GOT3 (cell line): ENCODE data around the gene ERN1.

ENCODE experiments used
- DNase-seq: peaks from one replicate; lab custom pipeline; 2025; ENCODE audit warnings: mixed read lengths; lab: John Stamatoyannopoulos, UW

The ERN1 gene

GRCh38 chr17:64157669-64158180, 27.8 kb upstream of the ERN1 start:
- DNase-seq, result no peak

DNA sequence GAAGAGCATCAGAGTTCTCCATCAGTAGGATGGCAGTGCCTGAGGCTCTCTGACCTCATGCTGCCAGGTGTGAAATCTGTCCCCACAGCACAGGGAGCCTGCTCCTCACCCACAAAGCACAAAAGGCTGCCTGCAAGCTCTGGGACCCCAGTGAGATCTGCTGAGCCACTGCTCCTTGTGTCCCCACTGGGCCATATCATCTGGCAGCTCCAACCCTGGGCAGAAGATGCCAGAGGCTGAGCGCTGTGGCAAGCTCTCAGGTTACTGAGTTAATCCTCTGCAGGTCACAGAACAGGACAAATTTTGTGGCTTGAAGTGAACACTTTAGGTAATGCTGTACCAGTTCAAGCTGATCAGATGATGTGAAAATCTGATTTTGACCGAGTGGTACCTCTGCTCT, 26.7 kb upstream of the ERN1 start:
- no peak for DNase-seq

DNA sequence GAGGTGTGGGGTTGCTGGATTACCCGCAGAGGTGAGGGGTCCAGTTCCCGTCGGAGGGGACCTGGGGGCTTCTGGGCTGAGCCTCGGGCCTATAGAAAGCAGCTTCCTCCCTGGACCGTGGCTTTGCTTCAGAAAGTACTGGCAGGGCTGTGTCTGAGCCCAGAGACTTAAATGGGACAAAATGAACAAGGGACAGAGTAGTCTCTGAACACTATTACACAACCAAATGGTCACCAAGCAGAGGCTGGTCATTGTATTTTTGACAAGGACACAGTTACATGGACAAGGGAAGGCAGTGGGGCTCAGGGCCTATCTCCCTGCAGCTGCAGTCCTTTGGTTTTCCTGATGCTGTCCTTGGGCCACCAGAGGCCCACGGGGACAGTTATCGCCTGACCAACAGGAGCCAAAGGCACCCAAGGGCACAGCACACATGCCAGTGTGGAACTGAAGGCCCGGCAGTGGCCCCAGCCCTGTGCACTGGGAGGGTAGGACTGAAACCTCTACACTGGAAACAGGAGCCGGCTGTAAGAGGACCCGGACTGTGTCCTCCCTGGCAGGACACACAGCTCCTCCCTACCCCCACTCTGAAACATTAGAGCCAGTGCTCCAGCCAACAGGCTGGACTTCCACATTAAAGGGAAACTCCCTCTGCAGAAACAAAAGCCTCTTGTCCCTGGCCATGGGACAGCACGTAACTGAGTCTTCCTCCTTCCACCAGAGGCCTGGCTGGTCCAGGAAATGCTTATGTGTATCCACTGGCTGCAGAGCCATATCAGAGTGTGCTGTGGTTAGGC, 26.0 kb upstream of the ERN1 start:
- DNase-seq, result no peak

GRCh38 chr17:64155129-64155528, 25.2 kb upstream of the ERN1 start:
- no peak for DNase-seq

- no peak for DNase-seq
Measured at GRCh38 chr17:64154717-64155116, 24.8 kb upstream of the ERN1 start.

DNA sequence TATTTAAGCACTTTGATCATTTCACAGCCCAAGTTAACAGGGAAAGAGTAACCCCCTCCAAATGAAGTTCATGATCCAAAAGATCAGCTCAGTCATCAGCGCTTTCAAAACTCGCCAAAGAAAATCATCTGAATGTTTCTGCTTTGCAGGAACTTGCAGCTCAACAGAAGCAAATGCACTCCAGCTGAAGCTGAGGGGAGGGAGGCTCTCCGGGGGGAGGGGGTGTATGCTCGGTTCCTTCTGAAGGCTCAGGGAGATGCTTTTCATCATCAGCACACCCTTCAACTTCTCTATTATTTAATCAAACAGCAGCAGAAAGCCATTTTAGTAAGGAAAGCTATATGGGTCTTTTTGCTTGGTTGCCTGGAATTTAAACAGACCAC, 24.4 kb upstream of the ERN1 start:
- DNase-seq, result no peak

DNA sequence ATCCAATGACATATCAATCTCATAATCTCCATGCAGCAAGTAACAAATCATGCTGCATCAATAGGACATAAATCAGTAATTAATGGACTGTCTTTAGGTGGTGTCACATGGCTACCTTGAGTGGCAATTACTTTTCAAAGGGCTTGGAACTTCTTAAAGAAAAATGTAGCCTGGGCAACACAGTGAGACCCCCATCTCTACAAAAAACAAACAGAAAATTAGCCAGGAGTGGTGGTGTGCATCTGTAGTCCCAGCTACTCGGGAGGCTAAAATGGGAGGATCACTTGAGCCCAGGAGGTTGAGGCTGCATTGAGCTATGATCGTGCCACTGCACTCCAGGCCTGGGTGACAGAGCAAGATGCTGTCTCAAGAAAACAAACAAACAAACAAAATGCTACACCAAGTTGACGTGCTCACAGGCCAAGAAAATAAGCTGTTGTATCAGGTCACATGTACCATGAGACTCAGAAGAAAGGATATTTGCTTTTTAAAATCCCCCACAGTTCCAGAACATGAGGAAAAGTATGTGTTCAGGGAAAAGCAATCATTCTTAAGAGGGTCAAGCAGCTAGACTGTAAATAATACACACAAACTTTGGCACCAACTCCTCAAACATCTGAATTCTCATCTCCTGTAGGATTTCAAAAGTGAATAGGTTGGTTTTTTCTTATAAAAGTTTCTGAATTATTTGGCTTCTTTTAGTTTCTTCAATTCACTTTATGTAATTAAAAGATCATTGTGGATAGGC, 23.8 kb upstream of the ERN1 start:
- no peak for DNase-seq

DNA sequence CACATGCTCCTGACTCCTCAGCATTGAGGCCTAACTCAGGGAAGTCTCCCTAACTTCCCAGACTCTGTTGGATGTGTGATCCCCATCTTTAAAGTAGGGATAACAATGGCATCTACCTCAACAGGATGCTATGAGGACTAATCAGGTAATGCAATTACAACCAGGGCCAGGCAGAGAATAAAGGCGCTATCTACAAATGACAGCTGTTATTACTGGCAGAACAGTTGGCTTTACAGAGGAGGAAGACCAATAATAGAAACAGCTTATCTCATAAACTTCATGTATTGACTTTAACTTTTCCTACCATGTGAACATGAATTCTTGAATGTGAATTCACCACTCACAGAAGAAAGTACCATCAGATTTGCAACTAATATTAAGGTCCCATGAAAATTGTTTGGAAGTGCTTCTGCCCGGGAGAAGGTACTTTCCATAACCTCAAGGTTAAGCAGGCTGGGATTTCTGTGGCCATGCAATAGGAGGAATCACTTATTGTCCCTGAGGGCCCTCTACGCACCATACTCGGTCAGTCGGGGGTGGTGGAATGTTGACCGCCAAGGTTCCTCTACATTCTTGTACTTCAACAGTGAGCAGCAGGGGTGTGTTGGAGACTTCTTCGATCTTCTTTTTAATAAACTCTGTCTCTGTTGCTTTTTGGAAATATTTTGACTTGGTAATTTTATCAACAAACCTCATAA, 22.6 kb upstream of the ERN1 start:
- DNase-seq, result no peak

DNA sequence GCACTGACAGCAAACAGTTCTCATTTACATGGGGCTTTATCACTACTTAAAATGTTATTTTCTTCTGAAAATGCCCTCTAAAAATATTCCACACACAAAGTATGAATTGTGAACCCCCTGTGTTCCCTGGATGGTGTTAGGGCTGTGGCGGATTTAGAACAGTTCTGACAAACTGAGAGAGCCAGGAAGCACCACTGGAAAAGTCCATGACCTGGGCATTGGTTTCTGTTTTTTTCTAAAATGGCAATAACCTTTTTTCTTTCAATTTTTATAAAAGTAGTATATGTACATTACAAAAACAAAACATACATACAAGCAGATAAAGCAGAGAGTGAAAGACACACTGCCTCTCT, 21.0 kb upstream of the ERN1 start:
- DNase-seq, result no peak

GRCh38 chr17:64150237-64151015, 20.5 kb upstream of the ERN1 start:
- DNase-seq, result no peak

DNA sequence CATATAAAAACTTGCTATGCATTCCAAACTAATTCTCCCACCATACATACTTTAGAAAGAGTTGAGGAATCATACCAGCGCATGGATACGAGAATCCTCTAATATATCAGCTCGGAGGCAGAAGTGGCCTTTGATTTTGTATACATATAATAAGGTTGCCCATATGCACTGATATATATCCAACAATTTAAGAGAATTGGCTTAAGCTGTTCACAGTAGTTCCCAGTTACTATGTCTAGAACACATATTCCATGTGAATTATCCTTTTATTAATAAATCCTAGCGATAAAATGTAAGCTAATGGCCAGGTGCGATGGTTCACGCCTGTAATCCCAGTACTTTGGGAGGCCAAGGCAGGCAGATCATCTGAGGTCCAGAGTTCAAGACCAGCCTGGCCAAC, 19.3 kb upstream of the ERN1 start:
- DNase-seq, result no peak

- DNase-seq, result no peak
Measured at GRCh38 chr17:64148699-64149098, 18.8 kb upstream of the ERN1 start.

DNA sequence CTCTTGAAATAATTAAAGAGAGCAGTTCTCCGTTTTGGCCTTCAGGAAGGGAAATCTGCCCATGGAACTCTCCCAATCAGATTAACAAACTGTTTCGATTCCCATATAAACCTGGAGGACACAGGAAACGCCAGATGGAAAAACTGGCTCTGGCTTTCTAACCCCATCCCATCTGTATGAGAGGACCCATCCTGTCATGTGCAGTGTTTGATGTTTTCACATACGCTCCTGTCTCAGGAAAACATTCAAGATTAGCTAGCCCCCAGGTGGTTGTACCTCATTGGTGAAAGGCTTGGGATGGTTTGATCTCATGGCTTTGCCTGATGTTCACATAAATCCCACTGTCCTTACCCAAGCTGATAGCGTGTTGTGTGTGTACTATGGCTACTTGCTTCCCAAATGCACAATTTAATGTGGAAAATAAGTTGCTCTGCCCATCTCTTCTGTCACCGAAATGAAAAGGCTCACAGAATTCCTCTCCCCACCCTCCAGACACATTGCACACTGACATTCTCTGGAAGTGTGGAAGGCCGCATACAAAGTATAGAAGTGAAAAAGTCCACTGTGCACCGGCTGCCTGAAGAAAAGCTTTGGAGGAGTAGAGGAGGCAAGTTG, 18.2 kb upstream of the ERN1 start:
- no peak for DNase-seq

GRCh38 chr17:64147110-64148016, 17.4 kb upstream of the ERN1 start:
- DNase-seq, result no peak

DNA sequence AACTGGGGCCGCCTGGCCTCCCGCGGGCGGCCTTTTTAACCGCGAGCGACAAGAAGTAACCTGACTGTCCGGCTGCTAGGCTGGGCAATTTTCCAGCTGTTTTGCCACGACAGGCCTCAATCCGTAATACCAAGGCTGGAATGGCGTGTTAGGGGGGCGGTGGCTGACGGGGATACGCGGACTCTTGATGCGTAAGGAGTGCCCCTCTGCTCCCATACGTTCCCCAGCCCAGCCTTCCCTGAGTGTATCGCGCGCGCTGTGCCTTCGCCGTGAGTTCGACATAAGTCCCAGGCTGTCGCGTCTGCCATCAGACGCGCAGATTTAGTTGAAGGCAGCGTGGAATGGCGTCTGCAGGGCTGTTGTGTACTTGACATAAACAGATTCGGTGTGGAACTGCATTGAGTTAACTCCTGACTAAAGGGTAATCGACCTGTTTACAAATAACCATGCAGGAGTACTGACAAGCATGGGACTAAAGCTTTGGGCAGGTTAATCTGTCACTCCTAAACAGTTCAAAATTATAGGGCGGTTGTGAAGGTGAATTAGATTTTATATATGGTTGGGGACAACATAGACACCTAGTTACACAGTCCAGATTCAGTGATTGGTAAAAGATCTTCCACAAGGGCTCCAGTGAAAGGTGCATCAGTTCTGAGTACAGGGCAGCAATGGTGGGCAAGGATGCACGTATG, 16.6 kb upstream of the ERN1 start:
- no peak for DNase-seq

- peak; percentile 87 for DNase-seq
Measured at GRCh38 chr17:64145751-64146417, 15.9 kb upstream of the ERN1 start.

DNA sequence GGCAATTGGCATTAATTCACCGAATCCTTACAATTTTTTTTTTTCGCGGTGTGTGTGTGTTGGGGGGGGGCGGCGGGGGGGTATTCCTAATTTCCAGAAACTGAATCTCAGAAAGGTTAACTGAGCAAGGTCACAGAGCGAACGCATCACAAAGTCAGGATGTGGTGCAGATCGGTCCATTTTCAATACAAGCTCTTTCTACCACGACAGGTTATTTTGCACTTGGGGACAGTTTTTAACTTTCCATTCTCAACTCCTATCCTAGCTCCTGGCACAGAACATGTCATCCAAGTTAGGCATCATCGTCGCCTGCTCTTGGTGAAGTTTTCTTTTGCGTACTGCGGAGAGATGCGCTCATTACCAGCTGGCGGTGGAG, 15.4 kb upstream of the ERN1 start:
- no peak for DNase-seq

DNA sequence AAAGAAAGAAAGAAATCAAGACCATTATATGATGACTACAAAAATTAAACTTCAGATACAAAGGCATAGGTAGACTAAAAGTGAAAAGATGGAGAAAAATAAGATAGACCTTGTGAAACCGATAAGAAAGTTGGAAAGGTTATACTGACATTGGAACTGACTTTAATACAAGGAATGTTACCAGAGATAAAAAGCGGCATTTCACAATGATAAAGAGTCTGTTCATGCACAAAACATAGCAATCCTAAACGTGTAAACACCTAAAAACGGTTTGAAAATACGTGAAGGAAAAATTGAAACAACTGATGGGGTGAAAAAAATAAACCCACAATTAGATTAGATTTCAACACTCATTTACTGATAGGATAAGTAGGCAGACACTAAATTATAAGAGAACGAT, 9.6 kb upstream of the ERN1 start:
- no peak for DNase-seq

DNA sequence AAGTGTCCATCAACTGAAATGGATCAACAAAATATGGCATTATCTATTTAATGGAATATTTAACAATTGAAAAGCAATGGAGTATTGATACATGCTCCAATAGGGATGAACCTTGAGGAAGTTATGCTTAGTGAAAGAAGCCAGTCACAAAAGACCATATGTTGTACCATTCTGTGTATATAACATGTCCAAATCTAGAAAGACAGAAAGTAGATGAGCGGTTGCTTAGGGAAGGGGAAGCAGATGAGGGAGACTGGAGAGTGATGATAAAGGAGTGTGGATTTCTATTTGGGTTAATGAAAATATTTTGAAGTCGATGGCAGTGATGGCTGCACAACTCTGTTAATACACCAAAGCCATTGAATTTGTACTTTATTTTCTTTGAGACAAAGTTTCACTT, 8.5 kb upstream of the ERN1 start:
- DNase-seq, result no peak
